Right renal pelvis (tissue), 4 donors: ENCODE results near the gene PRPF40B. TPM values are rescaled to one million over a fixed set of nuclear protein-coding genes. Genes with fewer than 3 reads are reported as not detected.

Experiments
- DNase-seq, 4 donors: peaks; one replicate each; pipeline ENCODE4 v3.0.0-alpha.2; 2013; ENCODE audit warnings: low read depth in 4 of 4, low spot score in 3 of 4, missing footprints in 1 of 4
- polyA plus RNA-seq, 4 donors: library from polyadenylated mRNA; unstranded; fragments of 120-200 nt; gene quantifications; one replicate each; pipeline ENCODE4 v1.2.1, GENCODE V29; 2013; ENCODE audit not compliant: insufficient read length in 4 of 4

The PRPF40B gene
- polyA plus RNA-seq, 4 donors, result 21.1 to 26.0 (median 23.8) TPM

GRCh38 chr12:49680075-49680474, 56.7 kb downstream of the PRPF40B start:
- no peak for DNase-seq

GRCh38 chr12:49683599-49684309, 60.4 kb downstream of the PRPF40B start:
- no peak for DNase-seq

- no peak for DNase-seq
These were observed 61.0 kb downstream of the PRPF40B start for GRCh38 chr12:49684310-49684854.

GRCh38 chr12:49687941-49688340, 64.6 kb downstream of the PRPF40B start:
- no peak for DNase-seq

- DNase-seq, result no peak
These were observed 65.9 kb downstream of the PRPF40B start for GRCh38 chr12:49689237-49689636.

- no peak for DNase-seq
These were observed 66.4 kb downstream of the PRPF40B start for GRCh38 chr12:49689785-49690184.

- no peak for DNase-seq
These were observed 69.5 kb downstream of the PRPF40B start for GRCh38 chr12:49692851-49693250.

GRCh38 chr12:49693931-49694444, 70.6 kb downstream of the PRPF40B start:
- DNase-seq, result no peak

Other genes starting within 250 kb of the PRPF40B start
- 1 to 10 TPM; 4.1 to 6.9 (median 5.1) TPM for gene KCNH3, start 84.5 kb upstream of the PRPF40B start, polyA plus RNA-seq
- gene MCRS1, start 55.4 kb upstream of the PRPF40B start, polyA plus RNA-seq, result 10 to 100 TPM; 64.7 to 83.6 (median 72.5) TPM
- gene FAM186B, start 17.9 kb upstream of the PRPF40B start, polyA plus RNA-seq, result 1 to 10 TPM in 2 of 4 donors, under 1 TPM in 2; 0.90 to 1.1 (median 1.0) TPM
- gene FMNL3, start 83.8 kb downstream of the PRPF40B start, polyA plus RNA-seq, result 10 to 100 TPM; 36.4 to 45.2 (median 40.1) TPM
- 100 to 1,000 TPM; 770 to 908 (median 840) TPM for gene TMBIM6, start 118.0 kb downstream of the PRPF40B start, polyA plus RNA-seq
- gene NCKAP5L, start 204.9 kb downstream of the PRPF40B start, polyA plus RNA-seq, result 10 to 100 TPM; 17.0 to 21.8 (median 17.4) TPM
- gene BCDIN3D, start 219.5 kb downstream of the PRPF40B start, polyA plus RNA-seq, result 1 to 10 TPM; 7.9 to 8.5 (median 8.3) TPM